ENCODE data around the gene HK1.

HK1 gene

GRCh38 chr10:69415049-69415448 is 136.8 kb downstream of the HK1 start:
- TF ChIP-seq CTCF (IDR thresholded peaks at IDR 0.05; ENCODE audit: insufficient read depth, low read depth, low read length, missing control alignments) = no peak
- no peak overlapping the region for H3K4me3 ChIP-seq (ENCODE audit: low read depth, low read length)

GRCh38 chr10:69415951-69416350 is 137.7 kb downstream of the HK1 start:
- DNase-seq (ENCODE audit: low read depth) = no peak
- TF ChIP-seq CTCF (IDR thresholded peaks at IDR 0.05; ENCODE audit: insufficient read depth, low read depth, low read length, missing control alignments) = no peak
- H3K4me3 ChIP-seq (ENCODE audit: low read depth, low read length) = no peak overlapping the region

More at GRCh38 chr10:69415049-69415448, 136.8 kb downstream of the HK1 start:
- no peak for DNase-seq (ENCODE audit: low read depth)

GRCh38 chr10:69416695-69417094 is 138.4 kb downstream of the HK1 start, which contains the start of gene TACR2:
TSS of gene TACR2 (minus strand) at chr10:69416918. CDS start at chr10:69416323, 595 bp downstream.
- DNase-seq (ENCODE audit: low read depth) = no peak

GRCh38 chr10:69417542-69417941 is 139.2 kb downstream of the HK1 start:
- no peak overlapping the region for H3K4me3 ChIP-seq (ENCODE audit: low read depth, low read length)
- DNase-seq (ENCODE audit: low read depth) = no peak
- TF ChIP-seq CTCF (IDR thresholded peaks at IDR 0.05; ENCODE audit: insufficient read depth, low read depth, low read length, missing control alignments) = no peak

More at GRCh38 chr10:69416695-69417094, 138.4 kb downstream of the HK1 start, which contains the start of gene TACR2:
- TF ChIP-seq CTCF (IDR thresholded peaks at IDR 0.05; ENCODE audit: insufficient read depth, low read depth, low read length, missing control alignments) = no peak
- no peak within 1 kb of the TSS for H3K4me3 ChIP-seq (ENCODE audit: low read depth, low read length)

- no peak for DNase-seq (ENCODE audit: low read depth)
- no peak overlapping the region for H3K4me3 ChIP-seq (ENCODE audit: low read depth, low read length)
Observed at GRCh38 chr10:69418052-69418752, 139.9 kb downstream of the HK1 start.

GRCh38 chr10:69419096-69419743 is 140.9 kb downstream of the HK1 start:
- no peak overlapping the region for H3K4me3 ChIP-seq (ENCODE audit: low read depth, low read length)
- no peak for TF ChIP-seq CTCF (IDR thresholded peaks at IDR 0.05; ENCODE audit: insufficient read depth, low read depth, low read length, missing control alignments)
- DNase-seq (ENCODE audit: low read depth) = no peak

More at GRCh38 chr10:69418052-69418752, 139.9 kb downstream of the HK1 start:
- no peak for TF ChIP-seq CTCF (IDR thresholded peaks at IDR 0.05; ENCODE audit: insufficient read depth, low read depth, low read length, missing control alignments)

All from GM12865 (cell line).